ENCODE measurements around the gene RMI1. TPM values are rescaled to one million over a fixed set of nuclear protein-coding genes. Genes with fewer than 3 reads are reported as not detected.

Gene RMI1
- total RNA-seq, result 4.4 and 7.8 TPM in 2 replicates

GRCh38 chr9:83980395-83981125 is at the start of gene RMI1:
Gene RMI1, plus strand, starts transcription at chr9:83980805. Its CDS starts 20,182 bp downstream, at chr9:84000987.

GRCh38 chr9:83979812-83980394 is 702 bp upstream of the RMI1 start, which contains the start of gene HNRNPK:
Gene HNRNPK, minus strand, starts transcription at chr9:83980215. Its CDS starts 1,963 bp downstream, at chr9:83978252.

Other genes with a start within 250 kb of the RMI1 start
- gene GKAP1, start 163.0 kb upstream of the RMI1 start, total RNA-seq, result 0.34 and 1.6 TPM in 2 replicates
- gene KIF27, start 59.4 kb upstream of the RMI1 start, total RNA-seq, result 5.5 and 9.0 TPM in 2 replicates
- gene HNRNPK, start 590 bp upstream of the RMI1 start, total RNA-seq, result 554 and 588 TPM in 2 replicates